T-helper 1 cell treated with Interleukin-12 subunit alpha and Interleukin-12 subunit beta and Interleukin-4 antibody, amounts not matched to agents 30 ng/mL and 1 ng/mL, for 36 hours (primary cell): ENCODE data around the gene KCND3. TPM values are rescaled to one million over a fixed set of nuclear protein-coding genes. Genes with fewer than 3 reads are reported as not detected.

Experiments used
- intact Hi-C: fragments of 100-400 bp; cut with micrococcal nuclease; formaldehyde crosslinking; loops from one replicate; pipeline ENCODE4 v1.15.1; 2024
- total RNA-seq: library from RNA; stranded (reverse); gene quantifications from 2 replicates; pipeline ENCODE4 v1.2.3, GENCODE V29; 2022

The KCND3 gene
- total RNA-seq, 1 donor from 2014 or later, result not detected

DNA sequence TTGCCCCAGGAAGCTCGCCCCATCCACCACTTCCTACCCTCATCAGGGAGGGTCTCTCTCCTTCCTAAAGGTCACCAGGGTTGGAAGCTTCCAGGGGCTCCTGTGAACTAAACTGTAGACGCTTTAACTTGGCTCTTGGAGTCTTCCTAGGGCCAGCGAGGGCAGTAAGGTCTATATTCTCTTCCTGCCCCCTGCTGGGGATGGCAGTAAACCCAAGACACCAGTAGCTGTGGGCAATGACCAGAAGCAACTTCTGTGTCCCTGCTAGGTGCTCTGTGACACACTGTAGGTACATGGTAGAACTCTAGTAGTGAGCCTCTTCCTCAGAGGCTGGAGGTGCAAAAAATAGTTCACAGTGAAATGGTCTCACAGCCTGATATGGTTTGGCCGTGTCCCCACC is 30.0 kb downstream of the KCND3 start:
- intact Hi-C loops, result no loop called here

DNA sequence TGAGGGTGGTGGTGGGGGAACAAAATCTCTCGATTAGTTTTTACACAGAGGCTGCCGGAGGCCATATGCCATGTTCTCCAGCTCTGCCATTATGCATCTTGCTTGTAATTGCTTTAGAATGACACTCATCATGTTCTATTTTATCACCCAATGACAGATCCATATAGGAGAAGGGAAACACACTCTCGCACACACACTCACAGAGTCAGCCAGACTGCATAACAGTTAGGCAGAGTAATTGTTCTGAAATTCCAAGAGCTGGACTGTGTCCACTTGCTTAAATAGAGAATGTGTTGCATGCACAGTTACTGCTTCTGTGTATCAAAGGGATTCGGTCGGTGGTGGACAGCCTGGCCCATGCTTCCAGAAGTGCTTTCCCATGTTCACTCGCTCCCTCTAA is 30.6 kb downstream of the KCND3 start:
- intact Hi-C loops, result no loop called here

DNA sequence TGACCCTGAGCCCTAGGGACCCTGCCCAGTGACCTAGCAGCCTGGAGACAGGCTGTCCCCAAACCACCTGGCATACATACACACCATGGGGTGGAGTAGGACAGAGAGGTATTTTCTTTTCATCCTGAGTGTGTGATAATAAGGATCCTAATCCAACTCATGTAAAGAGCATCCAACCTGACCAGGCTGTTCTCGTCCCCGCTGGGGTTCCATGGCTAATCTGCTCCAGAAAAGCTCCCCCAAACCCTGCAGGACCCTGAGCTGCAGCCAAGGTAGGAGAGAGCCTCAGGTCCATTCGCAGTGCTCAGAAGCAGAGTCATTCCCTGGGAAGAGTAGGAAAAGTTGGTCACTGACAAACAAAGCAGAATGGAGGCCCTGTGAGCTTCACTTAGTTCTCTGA is 31.4 kb downstream of the KCND3 start:
- intact Hi-C loops, result no loop called here

DNA sequence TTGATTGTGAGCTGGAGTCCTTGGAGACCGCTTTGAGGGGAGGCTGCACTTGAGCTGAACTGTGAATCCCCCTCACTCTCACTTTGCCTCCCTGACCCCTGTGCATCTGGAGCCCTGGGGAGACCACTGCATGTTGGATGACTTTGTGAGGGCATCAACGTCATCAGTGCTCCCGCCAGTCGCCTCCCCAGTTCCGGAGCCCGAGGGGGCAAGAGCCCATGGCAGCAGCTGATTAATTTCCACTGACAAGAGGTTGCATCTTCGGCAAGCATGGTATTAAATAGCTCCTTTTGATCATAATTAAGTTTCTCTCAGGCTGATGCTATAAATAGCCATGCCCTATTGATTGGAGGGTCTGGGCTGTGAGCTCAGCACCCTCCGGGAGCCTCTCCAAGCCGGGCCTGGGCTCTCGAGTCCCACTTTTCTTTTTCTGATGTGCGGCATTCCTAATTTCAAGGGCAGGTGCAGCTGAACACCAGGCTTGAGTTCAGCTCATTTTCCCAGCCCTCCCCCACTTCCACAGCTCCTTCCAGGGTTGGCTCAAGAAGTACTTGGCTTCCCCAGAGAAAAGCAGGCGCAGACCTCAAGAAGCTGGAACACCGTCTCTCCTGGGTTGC is 33.2 kb downstream of the KCND3 start:
- intact Hi-C loops, result no loop called here

DNA sequence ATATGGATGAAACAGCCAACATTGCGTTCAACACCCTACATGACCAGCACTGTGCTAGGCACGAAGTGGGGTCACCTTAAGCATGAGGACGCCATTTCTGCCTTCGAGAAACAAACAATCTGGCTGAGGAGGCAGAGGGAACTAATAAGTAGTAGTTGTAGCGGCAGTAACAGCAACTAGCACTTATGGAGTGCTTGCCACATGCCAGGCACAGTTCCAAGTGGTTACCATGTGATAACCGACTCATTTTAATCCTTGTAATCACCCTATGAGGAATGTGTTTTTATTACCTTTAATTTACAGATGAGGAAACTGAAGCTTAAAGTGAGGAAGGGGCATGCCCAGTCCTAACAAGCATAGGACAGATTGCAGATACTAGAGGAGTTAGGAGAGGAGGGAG is 33.7 kb downstream of the KCND3 start:
- intact Hi-C loops, result no loop called here

DNA sequence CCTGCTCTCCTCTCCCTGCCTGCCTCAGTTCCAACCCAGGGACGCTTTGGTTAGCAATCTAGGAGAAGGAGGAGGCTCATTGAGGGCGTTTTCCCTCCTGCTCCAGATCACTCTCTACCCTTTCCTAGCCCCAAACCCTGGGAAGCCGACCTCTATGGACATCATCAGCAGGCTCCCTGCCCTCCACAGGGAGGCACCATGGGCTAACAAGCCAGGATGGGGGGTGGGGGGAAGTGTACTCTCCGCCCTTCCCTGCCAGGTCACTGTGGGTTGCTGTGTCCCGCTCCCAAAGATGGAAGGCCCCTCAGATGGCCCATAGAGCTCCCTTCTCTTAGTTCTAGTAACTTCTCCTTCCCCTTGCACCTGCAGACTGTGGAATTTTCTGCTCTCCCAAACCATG is 35.7 kb downstream of the KCND3 start:
- intact Hi-C loops, result no loop called here

DNA sequence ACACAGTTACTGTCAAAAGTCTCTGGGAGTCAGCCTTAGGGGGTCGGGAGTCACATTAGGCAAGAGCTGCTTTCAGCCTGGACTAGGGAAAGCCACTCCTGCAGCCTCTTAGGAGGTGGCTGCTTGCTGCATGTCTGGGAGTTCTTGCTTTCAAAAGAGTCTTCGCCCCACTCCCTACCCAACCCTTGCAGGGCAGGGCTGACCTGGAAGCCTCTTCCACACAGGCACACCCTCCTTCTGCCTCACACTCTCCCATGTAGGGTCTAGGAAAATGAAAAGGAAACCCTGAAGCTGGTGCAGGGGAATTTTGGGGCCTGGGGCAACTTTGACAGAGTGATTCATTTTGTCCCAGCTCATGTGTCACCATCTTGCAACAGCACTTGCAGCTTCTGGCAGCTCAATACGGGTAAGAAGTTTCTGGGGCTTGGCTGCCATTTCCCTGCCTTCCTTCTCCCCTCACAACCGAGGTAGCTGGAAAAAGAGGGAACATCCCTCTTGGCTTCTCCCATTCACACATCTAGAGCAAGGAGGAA is 37.3 kb downstream of the KCND3 start:
- intact Hi-C loops, result no loop called here

DNA sequence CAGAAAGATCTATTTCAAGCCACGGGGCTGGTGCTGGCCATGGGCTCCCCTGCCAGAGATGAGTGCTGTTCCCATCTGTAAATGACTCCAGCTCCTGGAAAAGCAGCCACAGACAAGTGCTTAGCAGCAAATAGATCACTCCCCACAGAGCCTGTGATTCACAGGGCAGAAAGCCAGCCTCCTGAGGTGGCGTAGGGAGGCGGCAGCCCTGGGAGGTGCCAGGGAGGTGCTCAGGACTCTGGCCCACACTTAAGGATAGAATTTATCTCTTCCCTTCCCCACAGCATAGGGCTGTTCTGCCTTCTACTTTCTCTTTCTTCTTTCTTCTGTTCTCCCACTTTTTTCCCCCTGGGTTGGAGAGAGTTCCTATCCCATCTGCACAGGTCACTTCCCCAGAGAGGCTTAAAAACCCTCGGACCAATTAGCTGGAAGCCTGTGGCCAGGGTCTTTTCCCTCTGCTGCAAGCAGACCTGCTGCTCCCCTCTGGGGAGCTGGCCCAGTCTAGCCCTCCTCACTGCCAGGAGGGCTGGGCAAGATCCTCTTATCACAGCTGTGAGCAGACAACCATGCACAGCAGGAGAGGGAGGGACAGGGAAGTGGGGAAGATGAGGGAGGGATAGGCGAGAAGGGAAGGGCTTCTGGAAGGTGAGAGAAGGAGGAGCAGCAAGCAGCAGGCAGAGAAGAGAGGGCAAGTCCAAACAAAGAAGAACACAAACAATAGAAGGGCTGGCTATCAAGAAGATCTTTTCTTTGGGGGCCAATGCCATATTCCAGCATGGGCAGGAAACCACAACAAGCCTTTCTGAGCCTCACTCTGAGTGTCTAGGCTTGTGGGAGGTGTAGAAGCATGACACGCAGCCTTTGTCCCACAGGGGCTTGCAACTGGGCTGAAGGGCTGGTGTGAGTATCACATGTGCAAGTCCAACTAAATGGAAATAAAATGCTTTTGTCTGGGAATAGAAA is 41.0 kb downstream of the KCND3 start:
- intact Hi-C loops, result loop anchor here (5.0 kb wide), 1 partner anchor 821 kb away; no protein-coding TSS in a partner anchor

DNA sequence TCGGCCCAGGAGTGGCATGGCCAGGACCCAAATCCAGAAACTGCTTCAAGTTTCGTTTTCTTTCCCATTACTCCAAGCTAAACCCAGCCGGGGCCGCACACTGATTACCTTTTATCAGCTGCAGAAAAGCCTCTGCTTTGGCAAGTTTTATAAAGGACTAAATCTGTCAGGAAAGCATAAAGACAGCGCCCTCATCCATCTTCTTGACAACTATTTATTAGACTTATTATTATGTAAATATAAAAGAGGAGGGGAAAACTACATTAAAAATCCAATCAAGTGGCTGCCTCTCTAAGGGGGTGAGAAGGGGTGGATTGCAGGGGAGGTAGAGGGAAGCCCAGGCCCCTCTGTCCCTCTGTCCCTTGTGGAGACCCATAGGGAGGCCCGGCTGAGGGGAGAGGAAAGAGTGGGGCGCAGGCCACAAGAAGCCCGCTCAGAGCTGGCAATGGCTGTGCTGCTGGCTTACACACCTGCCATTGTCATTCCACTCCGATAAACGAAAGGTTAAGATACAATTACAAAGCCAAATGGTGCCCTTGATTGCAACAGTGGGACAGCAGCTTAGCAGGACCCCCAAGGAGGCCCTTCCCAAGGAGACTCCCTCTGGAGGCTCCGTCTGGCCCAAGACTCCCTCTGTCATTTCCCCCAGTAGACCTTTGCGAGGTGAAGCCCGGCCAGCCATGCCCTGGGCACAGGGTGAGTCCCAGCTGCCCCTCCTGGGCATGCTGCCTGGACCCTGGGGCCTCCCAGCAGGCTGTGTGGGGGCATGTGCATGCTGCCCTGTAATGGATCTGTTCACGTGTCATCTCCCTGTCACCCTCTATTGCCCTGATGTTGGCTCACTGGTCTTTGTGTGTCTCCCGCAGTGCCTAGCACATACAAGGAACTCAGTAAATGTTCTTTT is 45.4 kb downstream of the KCND3 start:
- intact Hi-C loops, result no loop called here

DNA sequence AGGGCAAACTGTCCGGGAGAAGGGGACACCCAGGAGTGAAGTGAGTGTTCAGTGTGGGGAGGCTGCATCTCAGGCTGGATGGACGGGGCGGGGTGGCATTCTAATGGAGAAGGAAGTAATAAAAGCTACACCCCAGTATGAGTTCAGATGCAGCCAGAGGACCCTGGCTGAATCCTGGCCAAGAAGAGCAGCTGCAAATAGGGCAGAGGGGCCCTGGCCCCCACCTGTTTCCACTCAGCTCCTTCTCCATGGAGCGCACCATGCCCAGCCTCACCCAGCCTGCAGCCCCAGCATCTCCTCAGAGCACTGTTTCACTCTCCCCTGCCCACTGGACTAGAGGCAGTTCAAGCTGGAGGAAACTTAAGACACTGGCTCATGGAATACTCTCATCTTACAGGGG is 46.4 kb downstream of the KCND3 start:
- intact Hi-C loops, result no loop called here

DNA sequence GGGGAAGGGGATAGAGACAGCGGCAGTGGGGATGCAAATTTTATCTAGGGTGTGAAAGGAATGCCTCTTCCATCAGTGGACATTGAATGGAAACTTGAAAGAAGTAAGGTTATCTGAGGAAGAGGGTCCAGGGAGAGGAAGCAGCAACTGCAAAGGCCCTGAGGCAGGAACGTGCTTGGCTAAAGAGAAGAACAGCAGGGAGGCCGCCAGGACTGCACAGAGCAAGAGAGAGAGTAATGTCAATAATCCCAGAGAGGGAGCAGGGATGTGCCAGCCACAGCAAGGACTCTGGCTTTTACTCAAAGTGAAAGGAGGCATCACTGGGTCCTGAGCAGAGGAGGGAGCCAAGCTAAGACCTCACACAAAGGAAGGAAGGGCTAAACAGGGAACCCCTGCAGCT is 50.9 kb downstream of the KCND3 start:
- intact Hi-C loops, result no loop called here

DNA sequence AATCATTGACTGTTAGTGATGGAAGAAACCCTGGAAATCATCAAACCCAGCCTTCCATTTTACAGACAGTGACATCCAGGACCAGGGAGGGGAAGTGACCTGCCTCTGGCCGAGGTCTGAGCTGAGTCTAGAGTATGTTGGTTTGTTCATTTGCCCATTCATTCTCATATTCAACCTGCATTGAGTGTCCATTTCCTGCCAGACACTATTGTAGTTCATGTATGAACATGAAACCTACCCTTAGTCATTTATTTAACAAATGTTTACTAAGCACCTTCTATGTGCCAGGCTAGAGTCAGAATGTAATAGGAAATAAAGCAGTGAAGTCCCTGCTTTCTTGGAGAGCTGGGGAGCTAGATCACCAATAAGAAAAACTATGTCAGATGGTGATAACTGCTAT is 51.3 kb downstream of the KCND3 start:
- intact Hi-C loops, result no loop called here

DNA sequence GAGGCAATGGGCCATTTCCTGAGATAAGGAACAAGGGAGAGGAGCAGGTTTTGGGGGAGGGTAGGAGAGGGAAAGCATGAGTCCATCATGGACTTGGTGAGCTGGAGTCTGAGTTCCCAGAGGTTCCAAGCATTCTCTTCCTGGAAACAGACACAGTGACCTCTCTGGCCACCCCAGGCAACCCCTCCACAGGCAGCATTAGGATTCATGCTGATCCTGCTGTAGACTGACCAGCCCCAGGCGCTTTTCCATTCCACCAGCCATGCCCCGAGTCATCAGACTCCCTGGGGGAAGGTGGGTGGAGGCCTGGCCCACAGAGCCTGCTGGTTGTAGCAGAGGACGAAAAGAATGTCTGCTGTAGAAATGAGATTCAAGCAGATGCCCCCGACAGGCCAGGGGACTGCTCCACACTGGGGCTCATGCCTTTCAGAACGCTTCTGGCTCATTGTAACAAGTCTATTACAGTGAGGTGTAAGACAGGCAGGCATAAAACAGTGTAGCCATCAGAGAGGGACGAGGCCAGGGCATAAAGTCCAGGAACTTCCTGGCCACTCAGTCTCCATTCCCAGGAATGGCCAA is 52.2 kb downstream of the KCND3 start:
- intact Hi-C loops, result no loop called here

DNA sequence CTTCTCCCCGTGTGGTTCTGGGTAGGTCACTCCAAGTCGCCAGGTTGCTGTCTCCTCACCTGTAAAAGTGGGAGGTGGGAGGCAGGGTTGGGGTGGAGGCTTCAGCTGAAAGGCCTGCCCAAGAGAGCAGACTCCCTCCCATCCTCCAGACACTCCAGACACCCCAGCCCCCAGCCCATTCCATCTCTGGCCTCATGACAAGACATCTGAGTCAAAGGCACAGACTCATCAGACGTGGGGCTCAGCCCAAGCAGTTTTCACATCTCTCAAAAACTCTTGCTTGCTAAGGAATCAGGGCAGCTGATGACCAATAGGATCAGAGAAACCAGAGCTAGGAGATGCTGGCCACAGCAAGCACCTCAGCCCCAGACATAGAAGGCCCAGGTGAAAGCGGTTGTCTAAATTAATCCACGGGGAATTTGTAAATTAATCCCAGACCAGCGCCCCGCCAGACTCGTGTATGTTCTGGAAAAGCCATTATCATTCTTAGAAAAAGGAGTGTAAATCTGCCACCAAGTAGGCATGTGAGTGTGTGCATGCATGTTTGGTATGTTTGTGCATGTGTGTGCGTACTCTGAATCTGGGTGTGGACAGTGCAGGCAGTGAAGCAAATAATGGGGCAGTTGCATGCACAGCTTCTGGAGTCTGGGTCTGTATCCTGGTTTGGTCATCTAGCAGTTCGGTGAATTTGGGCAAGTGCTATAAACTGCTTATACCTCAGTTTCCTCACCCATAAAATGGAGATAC is 55.2 kb downstream of the KCND3 start:
- intact Hi-C loops, result no loop called here

DNA sequence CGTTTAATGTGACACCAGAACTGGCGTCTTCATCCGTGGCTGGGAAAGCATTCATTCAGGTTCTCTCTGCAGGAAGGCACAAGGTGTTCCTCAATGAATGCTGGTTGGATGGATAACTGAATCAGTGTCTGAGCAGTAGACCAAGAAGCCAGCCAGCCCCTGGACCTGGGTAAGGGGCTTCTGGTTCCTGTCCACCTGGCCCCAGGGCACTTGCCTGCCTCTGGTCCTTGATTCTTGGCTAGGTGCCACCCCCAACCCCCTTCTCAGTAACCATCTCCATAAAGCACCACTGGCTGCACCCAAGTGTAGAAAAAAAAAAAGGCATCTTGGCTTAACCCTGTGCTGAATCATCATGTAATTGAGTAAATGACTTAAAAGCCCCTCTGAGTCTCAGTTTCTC is 59.1 kb downstream of the KCND3 start:
- intact Hi-C loops, result no loop called here

DNA sequence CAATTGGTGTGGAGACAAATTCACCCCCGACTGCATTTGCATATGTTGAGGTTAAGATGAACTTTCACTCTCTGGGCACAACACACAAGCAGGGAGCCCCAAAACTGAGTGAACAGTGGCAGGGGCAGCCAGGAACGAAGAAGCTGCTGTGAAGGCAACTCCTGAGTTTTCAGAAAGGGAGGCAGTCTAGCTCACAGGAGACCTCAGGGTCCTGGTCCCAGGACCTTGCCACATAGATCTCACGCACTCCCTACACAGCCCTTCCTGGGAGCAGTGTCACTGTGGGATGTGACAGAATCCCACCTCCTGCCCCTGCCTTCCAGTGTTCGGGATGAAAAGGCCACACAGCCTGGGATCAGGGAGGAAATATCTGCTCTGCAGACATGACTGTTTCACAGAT is 60.9 kb downstream of the KCND3 start:
- intact Hi-C loops, result no loop called here

DNA sequence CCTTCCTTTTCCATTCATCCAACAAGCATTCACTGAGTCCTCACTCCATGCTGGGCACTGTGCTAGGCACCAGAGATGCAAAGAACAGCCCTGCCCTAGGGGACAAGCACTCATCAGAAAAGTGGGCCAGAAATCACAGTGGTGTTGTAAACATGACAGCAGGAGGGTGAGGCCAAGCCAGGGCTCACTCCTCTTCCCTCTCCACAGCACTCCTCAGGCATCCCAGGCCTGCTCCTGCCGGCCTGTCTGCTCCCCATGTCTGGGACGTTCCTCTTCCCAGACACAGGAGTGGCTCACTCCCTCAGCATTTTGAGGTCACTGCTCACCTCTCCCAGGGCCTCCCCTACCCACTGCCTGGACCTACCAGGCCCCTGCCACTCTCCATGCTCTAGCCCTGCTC is 61.8 kb downstream of the KCND3 start:
- intact Hi-C loops, result no loop called here

DNA sequence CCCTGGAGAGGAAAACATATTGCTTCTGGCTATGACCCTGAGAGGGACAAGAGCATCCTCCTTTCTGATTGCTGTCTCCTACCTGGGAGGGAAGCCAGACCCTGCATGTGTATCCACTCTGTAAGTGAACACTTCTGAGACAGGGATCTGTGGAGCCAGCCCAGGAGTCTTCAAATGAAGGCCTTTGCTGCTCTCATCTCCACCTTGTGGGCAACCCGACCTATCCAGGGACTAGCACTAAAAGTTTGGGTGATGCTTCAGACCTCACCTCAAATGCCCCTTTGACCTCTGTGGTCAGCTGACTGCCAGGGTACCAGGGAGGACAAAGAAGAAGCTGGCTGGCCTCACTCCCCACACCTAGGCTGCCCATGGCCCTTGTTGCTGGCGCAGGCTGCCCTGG is 64.7 kb downstream of the KCND3 start:
- intact Hi-C loops, result no loop called here

DNA sequence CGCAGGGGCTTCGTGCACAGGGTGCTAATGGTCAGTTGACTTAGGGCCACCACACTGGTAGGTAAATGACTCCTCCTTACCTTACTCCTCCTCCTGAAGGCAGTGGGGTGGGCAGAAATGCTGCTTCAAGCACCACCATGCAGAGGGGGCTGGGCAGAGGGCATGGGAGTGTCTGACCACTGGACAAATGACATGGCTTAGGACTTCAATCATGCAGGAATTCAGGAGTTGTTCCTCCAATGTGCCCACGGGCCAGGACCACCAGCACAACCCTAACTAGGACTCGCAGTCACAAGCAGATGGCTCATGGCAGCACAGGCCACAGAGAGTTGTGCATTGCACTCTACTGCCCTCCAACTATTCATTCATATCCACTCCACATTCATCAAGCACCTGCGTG is 65.7 kb downstream of the KCND3 start:
- intact Hi-C loops, result no loop called here

DNA sequence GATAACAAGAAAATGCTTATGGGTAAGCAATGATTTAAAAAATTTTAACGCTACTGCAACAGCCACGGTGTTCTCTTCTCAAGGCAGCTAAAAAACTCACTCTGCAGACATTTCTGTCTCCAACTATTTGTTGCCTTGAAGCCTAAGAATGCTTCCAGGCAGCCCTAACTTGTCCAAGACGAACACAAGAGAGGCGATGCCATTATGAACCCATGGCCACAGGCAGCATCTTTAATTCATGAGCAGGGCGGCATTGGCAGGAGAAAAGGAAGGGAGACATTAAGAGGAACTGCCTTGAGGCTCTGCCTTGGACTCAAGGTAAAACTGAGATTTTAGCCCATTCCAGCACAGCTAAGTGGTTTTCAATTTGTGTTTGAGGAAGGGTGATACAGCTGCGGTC is 67.5 kb downstream of the KCND3 start:
- intact Hi-C loops, result no loop called here
